HG03097 (cell line): ENCODE data around the gene PFKFB2.
"Not testable (repeated sequence)": the region's sequence is repeated elsewhere in the genome, so short reads cannot be mapped to it uniquely, and the experiment has no call there.

Experiments
- ATAC-seq: cut with Tn5 transposase; IDR thresholded peaks from one replicate; pipeline ENCODE4 v1.9.1; 2021; ENCODE audit not compliant: unreplicated experiment, low FRiP score

Gene PFKFB2

GRCh38 chr1:207035877-207036551, 17.1 kb upstream of the PFKFB2 start:
- ATAC-seq, result no peak

- no peak for ATAC-seq
These were observed 16.2 kb upstream of the PFKFB2 start for GRCh38 chr1:207036865-207037264.

GRCh38 chr1:207039380-207040180, 13.5 kb upstream of the PFKFB2 start:
- ATAC-seq, result no peak

- ATAC-seq, result no peak
These were observed 12.9 kb upstream of the PFKFB2 start for GRCh38 chr1:207040181-207040533.

GRCh38 chr1:207041397-207041796, 11.7 kb upstream of the PFKFB2 start:
- ATAC-seq, result not testable (repeated sequence)

- no peak for ATAC-seq
These were observed 7.6 kb upstream of the PFKFB2 start for GRCh38 chr1:207045453-207045852.

GRCh38 chr1:207047505-207047904, 5.6 kb upstream of the PFKFB2 start:
- ATAC-seq, result no peak

GRCh38 chr1:207048041-207048440, 5.0 kb upstream of the PFKFB2 start:
- ATAC-seq, result no peak

GRCh38 chr1:207049054-207049453, 4.0 kb upstream of the PFKFB2 start:
- no peak for ATAC-seq

GRCh38 chr1:207049514-207049913, 3.6 kb upstream of the PFKFB2 start:
- ATAC-seq, result no peak

- peak; percentile 33 for ATAC-seq
These were observed 3.1 kb upstream of the PFKFB2 start for GRCh38 chr1:207049974-207050391.

- peak; percentile 45 for ATAC-seq
These were observed 2.4 kb upstream of the PFKFB2 start for GRCh38 chr1:207050480-207051190.

GRCh38 chr1:207051191-207051943, 1.7 kb upstream of the PFKFB2 start, which contains the start of gene YOD1:
Gene YOD1 (minus strand): TSS chr1:207051208. CDS start chr1:207051030, 178 bp downstream.
- no peak for ATAC-seq

- no peak for ATAC-seq
These were observed 1.4 kb downstream of the PFKFB2 start for GRCh38 chr1:207054491-207054890.

- no peak for ATAC-seq
These were observed 2.4 kb downstream of the PFKFB2 start for GRCh38 chr1:207055386-207056001.

GRCh38 chr1:207056673-207057072, 3.6 kb downstream of the PFKFB2 start:
- ATAC-seq, result no peak

GRCh38 chr1:207058252-207058651, 5.2 kb downstream of the PFKFB2 start:
- no peak for ATAC-seq

GRCh38 chr1:207058878-207059867, 6.1 kb downstream of the PFKFB2 start:
- no peak for ATAC-seq

- ATAC-seq, result no peak
These were observed 6.8 kb downstream of the PFKFB2 start for GRCh38 chr1:207059881-207060280.
